Loucy (cell line): Measurements from ENCODE around the gene THAP4.

Experiments used
- H2AFZ ChIP-seq: fragments of 200-600 bp; sonication (generic); 2 replicates; pipeline ENCODE4 v1.6.0; 2016; ENCODE audit warnings: antibody characterized with exemption, mild to moderate bottlenecking, low read length, moderate library complexity
- H3F3A ChIP-seq: fragments of 200-600 bp; 2 replicates; pipeline ENCODE4 v1.6.0; 2016; ENCODE audit warnings: antibody characterized with exemption, low read depth, mild to moderate bottlenecking
- H3K27me3 ChIP-seq: fragments of 200-600 bp; sonication (generic); 2 replicates; pipeline ENCODE4 v1.6.1; 2014; ENCODE audit warnings: low read length, mild to moderate bottlenecking; ENCODE audit not compliant: insufficient read depth, poor library complexity, severe bottlenecking
- H3K36me3 ChIP-seq: fragments of 200-600 bp; sonication (generic); 2 replicates; pipeline ENCODE4 v1.6.1; 2016; ENCODE audit warnings: low read length; ENCODE audit not compliant: insufficient read depth
- H3K4me1 ChIP-seq: fragments of 200-600 bp; sonication (generic); 2 replicates; pipeline ENCODE4 v1.5.1; 2014; ENCODE audit warnings: low read length, mild to moderate bottlenecking; ENCODE audit not compliant: insufficient read depth, poor library complexity, severe bottlenecking
- H3K4me2 ChIP-seq: fragments of 200-600 bp; sonication (generic); 2 replicates; pipeline ENCODE4 v1.6.0; 2014; ENCODE audit warnings: antibody characterized with exemption, low read length, low read depth, mild to moderate bottlenecking; ENCODE audit not compliant: poor library complexity, severe bottlenecking
- H3K4me3 ChIP-seq: fragments of 200-600 bp; sonication (generic); 2 replicates; pipeline ENCODE4 v1.5.1; 2014; ENCODE audit warnings: low read length, mild to moderate bottlenecking, mixed read lengths; ENCODE audit not compliant: poor library complexity, severe bottlenecking
- H3K79me2 ChIP-seq: fragments of 200-600 bp; sonication (generic); 2 replicates; pipeline ENCODE4 v1.6.1; 2014; ENCODE audit warnings: low read length; ENCODE audit not compliant: insufficient read depth
- H3K9ac ChIP-seq: fragments of 200-600 bp; sonication (generic); 2 replicates; pipeline ENCODE4 v1.6.0; 2014; ENCODE audit warnings: mild to moderate bottlenecking, low read depth, low read length, moderate library complexity; ENCODE audit not compliant: poor library complexity, severe bottlenecking
- H3K9me2 ChIP-seq: fragments of 200-600 bp; sonication (generic); replicated peaks from 2 replicates; pipeline ENCODE4 v1.6.1; 2016; ENCODE audit warnings: low read depth, low read length, mixed read lengths
- H3K9me3 ChIP-seq: fragments of 200-600 bp; sonication (generic); 2 replicates; pipeline ENCODE4 v1.6.1; 2014; ENCODE audit warnings: mild to moderate bottlenecking, antibody characterized with exemption, low read length, low read depth; ENCODE audit not compliant: insufficient read depth
- H4K20me1 ChIP-seq: fragments of 200-600 bp; sonication (generic); 2 replicates; pipeline ENCODE4 v1.6.0; 2014; ENCODE audit warnings: antibody characterized with exemption, low read length, mild to moderate bottlenecking; ENCODE audit not compliant: insufficient read depth, poor library complexity, severe bottlenecking
- CTCF ChIP-seq: fragments of 200-600 bp; sonication (generic); conservative IDR thresholded peaks from 2 replicates; pipeline ENCODE4 v1.5.1; 2014; ENCODE audit warnings: mild to moderate bottlenecking, antibody characterized with exemption, low read length
- EZH2phosphoT487 ChIP-seq: fragments of 200-600 bp; IDR thresholded peaks from 2 replicates; pipeline ENCODE4 v1.6.1; 2018; ENCODE audit warnings: antibody characterized with exemption, mild to moderate bottlenecking, moderate library complexity, borderline replicate concordance

Gene THAP4

GRCh38 chr2:241535871-241536655 lies 100.9 kb downstream of the THAP4 start:
- Histone ChIP-seq H3K9ac (no peak overlapping the region), H3K36me3 (no peaks in the 10 kb centered on the region), H3F3A (no peaks in the 10 kb centered on the region), H3K9me2 (no peaks in the 10 kb centered on the region), H3K9me3 (no peaks in the 10 kb centered on the region), H3K4me3 (no peak overlapping the region), H2AFZ (no peak overlapping the region), H3K79me2 (no peaks in the 10 kb centered on the region), H3K4me2 (no peak overlapping the region), H3K27me3 (no peaks in the 10 kb centered on the region), H3K4me1 (no peaks in the 10 kb centered on the region), H4K20me1 (no peaks in the 10 kb centered on the region)
- TF ChIP-seq EZH2phosphoT487 (no peak), CTCF (no peak)

DNA sequence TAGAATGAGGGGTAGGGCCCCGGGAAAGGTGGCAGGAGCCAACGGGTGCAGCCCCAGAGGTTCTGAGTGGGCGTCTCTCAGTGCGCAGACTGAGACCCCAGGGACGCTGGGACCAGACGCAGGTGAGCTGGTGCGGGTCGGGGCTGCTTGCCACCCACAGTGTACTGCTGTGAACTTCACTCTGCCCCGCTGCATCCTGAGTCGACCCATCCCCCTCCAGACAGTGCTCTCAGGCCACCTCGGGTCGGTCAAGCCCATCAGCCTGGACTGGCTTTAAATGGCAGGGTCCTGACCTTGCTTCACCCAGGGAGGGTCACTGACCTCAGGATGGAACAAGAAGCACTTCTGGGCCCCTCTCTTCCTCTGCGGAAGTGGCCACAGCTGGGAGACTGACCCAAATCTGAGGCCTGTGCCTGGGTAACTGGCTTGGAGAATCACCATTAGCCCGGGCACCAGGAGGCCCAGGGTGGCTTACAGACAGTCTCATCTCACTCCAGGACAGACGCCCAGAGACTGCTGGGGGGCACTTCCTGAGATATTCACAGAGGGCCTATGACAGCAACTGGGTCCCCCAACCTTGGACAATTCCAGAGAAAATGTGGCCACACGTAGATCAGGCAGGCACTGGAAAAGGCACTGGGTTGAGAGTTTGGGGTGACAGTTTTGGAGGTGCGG lies 102.1 kb downstream of the THAP4 start:
- Histone ChIP-seq H2AFZ (no peak overlapping the region), H3K9ac (no peak overlapping the region), H3K27me3 (no peaks in the 10 kb centered on the region), H3K79me2 (no peaks in the 10 kb centered on the region), H3K9me3 (no peaks in the 10 kb centered on the region), H3K4me3 (no peak overlapping the region), H4K20me1 (no peaks in the 10 kb centered on the region), H3K9me2 (no peaks in the 10 kb centered on the region), H3K4me1 (no peaks in the 10 kb centered on the region), H3K36me3 (no peaks in the 10 kb centered on the region), H3K4me2 (no peak overlapping the region), H3F3A (no peaks in the 10 kb centered on the region)
- TF ChIP-seq EZH2phosphoT487: no peak
- no peak for TF ChIP-seq CTCF
